Stimulated activated CD8-positive, alpha-beta memory T cell treated with anti-CD3 and anti-CD28 coated beads, Interleukin-12 subunit alpha, Interleukin-12 subunit beta, amount 100 ng/mL, for 4 hours (primary cell): ENCODE data around the gene SLC25A22.
A peak's percentile ranks its signal among the peaks of the same experiment; 100 is the strongest.

Experiments
- DNase-seq: peaks from one replicate; pipeline ENCODE4 v3.0.0-alpha.2; 2020; ENCODE audit warnings: low read depth

SLC25A22 gene

GRCh38 chr11:821512-822371, 23.7 kb upstream of the SLC25A22 start:
- no peak for DNase-seq

GRCh38 chr11:820655-821511, 22.8 kb upstream of the SLC25A22 start:
- DNase-seq = no peak

- peak; percentile 80 for DNase-seq
Observed at GRCh38 chr11:819943-820649, 22.0 kb upstream of the SLC25A22 start.

- DNase-seq = peak; percentile 86
Observed at GRCh38 chr11:819129-819931, 21.2 kb upstream of the SLC25A22 start.

GRCh38 chr11:818396-819128, 20.5 kb upstream of the SLC25A22 start, which contains the start of gene PNPLA2:
Gene PNPLA2 (plus strand): TSS chr11:818914. CDS start chr11:819719, 805 bp downstream.
- DNase-seq = no peak

- no peak for DNase-seq
Observed at GRCh38 chr11:816433-816779, 18.3 kb upstream of the SLC25A22 start.

GRCh38 chr11:815675-816432, 17.8 kb upstream of the SLC25A22 start:
- DNase-seq = no peak

- DNase-seq = no peak
Observed at GRCh38 chr11:813456-814096, 15.5 kb upstream of the SLC25A22 start.

- DNase-seq = no peak
Observed at GRCh38 chr11:813072-813455, 15.0 kb upstream of the SLC25A22 start.

GRCh38 chr11:812390-812789, 14.3 kb upstream of the SLC25A22 start:
- DNase-seq = no peak

- DNase-seq = no peak
Observed at GRCh38 chr11:811446-812245, 13.6 kb upstream of the SLC25A22 start.

- no peak for DNase-seq
Observed at GRCh38 chr11:810040-810567, 12.0 kb upstream of the SLC25A22 start.

- peak; percentile 98 for DNase-seq
Observed at GRCh38 chr11:809287-810039, 11.4 kb upstream of the SLC25A22 start, which contains the start of gene RPLP2. Gene RPLP2 (plus strand): TSS chr11:809967. CDS start chr11:810235, 268 bp downstream.

GRCh38 chr11:808427-809286, 10.6 kb upstream of the SLC25A22 start:
- no peak for DNase-seq

- DNase-seq = no peak
Observed at GRCh38 chr11:804599-804964, 6.5 kb upstream of the SLC25A22 start.

GRCh38 chr11:803770-804598, 5.9 kb upstream of the SLC25A22 start:
- no peak for DNase-seq
